ENCODE data around the gene APOLD1.

DNA sequence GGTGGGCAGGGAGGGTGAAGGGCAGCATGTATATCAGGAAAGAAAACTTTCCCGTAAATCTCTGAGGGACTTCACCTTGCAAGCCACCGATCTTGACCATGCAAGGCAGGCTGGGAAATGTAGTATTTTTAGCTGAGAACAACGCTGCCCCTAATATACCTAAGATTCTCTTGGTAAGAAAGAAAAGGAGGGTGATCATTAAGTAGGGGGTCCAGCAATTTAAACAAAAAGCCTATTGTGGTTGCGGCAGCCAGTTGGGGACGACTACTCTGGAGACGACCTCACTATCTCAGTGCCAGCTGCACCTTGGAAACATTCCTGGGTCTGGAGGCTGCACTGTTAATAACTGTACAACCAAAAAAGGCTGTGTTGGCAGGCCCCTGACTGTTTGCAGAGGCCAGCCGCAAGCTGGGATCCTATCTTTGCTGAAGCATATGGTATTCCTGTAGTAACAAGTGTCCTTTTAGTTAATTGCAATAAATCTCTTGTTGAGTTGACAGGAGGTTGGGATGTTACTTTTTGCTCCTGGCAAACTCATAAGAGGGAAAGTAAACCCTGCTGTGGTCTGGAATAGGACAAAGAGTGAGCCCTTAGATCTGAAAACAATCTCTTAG, 6.4 kb downstream of the APOLD1 start:
- TF ChIP-seq, protein P1, sequence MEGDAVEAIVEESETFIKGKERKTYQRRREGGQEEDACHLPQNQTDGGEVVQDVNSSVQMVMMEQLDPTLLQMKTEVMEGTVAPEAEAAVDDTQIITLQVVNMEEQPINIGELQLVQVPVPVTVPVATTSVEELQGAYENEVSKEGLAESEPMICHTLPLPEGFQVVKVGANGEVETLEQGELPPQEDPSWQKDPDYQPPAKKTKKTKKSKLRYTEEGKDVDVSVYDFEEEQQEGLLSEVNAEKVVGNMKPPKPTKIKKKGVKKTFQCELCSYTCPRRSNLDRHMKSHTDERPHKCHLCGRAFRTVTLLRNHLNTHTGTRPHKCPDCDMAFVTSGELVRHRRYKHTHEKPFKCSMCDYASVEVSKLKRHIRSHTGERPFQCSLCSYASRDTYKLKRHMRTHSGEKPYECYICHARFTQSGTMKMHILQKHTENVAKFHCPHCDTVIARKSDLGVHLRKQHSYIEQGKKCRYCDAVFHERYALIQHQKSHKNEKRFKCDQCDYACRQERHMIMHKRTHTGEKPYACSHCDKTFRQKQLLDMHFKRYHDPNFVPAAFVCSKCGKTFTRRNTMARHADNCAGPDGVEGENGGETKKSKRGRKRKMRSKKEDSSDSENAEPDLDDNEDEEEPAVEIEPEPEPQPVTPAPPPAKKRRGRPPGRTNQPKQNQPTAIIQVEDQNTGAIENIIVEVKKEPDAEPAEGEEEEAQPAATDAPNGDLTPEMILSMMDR (IDR thresholded peaks at IDR 0.05) = no peak
- no peak for TF ChIP-seq POLR2A (IDR thresholded peaks at IDR 0.05)
